C4-2B (cell line): ENCODE results near the gene AQP7.
A peak's percentile ranks its signal among the peaks of the same experiment; 100 is the strongest.

ENCODE experiments used
- H3K27ac ChIP-seq: fragments of 450-650 bp; 2 replicates; pipeline ENCODE4 v1.5.1; 2017
- ZFX ChIP-seq: fragments of 450-650 bp; IDR thresholded peaks from 2 replicates; pipeline ENCODE4 v1.6.1; 2017
- TF ChIP-seq, protein P1 (sequence below): fragments of 450-650 bp; conservative IDR thresholded peaks from 2 replicates; pipeline ENCODE4 v1.5.1; 2017; ENCODE audit warnings: mild to moderate bottlenecking

The AQP7 gene

GRCh38 chr9:33445389-33446239, 43.2 kb upstream of the AQP7 start:
- no peak for TF ChIP-seq ZFX
- TF ChIP-seq, protein P1, sequence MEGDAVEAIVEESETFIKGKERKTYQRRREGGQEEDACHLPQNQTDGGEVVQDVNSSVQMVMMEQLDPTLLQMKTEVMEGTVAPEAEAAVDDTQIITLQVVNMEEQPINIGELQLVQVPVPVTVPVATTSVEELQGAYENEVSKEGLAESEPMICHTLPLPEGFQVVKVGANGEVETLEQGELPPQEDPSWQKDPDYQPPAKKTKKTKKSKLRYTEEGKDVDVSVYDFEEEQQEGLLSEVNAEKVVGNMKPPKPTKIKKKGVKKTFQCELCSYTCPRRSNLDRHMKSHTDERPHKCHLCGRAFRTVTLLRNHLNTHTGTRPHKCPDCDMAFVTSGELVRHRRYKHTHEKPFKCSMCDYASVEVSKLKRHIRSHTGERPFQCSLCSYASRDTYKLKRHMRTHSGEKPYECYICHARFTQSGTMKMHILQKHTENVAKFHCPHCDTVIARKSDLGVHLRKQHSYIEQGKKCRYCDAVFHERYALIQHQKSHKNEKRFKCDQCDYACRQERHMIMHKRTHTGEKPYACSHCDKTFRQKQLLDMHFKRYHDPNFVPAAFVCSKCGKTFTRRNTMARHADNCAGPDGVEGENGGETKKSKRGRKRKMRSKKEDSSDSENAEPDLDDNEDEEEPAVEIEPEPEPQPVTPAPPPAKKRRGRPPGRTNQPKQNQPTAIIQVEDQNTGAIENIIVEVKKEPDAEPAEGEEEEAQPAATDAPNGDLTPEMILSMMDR: no peak
- peak overlapping the region; percentile 84 for H3K27ac ChIP-seq

DNA sequence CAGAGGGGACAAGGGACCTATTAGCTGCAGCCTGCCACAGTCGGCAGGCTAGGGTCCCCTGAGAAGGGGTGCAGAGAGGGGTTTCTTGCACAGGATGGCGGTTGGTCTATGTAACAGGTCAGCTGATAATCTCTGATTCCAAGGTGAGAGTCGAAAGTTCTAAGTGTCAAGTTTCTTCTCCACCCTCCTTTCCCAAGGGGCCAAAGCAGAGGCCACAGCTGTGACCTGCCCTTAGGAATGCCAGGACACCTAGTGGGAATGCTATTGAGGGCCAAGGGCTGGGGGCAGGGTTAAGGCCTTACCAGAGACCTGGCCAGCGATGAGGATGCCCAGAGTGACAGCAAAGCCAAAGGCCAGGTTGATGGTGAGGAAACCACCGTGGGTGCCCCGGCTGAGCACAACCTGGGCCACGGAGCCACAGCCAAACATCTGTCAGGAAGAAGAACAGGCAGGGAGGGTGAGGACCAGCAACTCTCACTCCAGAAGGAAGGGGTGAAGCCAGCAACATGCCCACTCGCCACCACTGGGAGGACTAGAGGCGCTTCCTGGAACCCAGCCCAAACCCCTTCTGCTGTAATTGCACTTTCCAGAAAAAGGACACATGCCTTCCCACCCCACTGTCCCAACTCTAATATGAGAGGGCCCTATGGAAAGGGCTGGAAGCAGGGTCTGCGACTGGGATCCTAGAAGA, 41.2 kb upstream of the AQP7 start:
- peak overlapping the region; percentile 84 for H3K27ac ChIP-seq
- no peak for TF ChIP-seq ZFX
- TF ChIP-seq, protein P1: no peak

DNA sequence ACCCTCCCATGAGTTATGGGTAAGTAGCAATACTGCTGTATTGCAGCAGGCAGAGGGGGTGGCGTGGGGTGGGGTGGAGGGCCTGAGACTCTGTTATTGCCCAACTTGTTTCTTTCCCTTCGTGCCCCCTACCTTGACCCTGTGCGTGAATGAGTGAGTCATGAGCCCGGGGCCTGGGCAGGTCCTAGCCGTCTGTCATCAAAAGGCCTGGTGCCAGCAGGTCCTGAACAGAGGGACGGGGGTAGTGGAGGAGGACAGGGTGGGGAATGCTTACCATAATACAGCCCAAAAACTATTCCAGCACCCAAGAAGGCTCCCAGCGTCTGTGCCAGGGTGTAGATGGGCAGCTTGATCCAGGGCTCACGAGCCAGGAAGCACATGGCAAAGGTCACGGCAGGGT, 40.7 kb upstream of the AQP7 start:
- H3K27ac ChIP-seq: no peak overlapping the region; the same call in 1 of the 2 replicates
- TF ChIP-seq, protein P1: no peak
- no peak for TF ChIP-seq ZFX

- TF ChIP-seq, protein P1: no peak
- TF ChIP-seq ZFX: no peak
Observed at GRCh38 chr9:33442125-33442524, 39.8 kb upstream of the AQP7 start.

GRCh38 chr9:33440609-33441008, 38.2 kb upstream of the AQP7 start:
- H3K27ac ChIP-seq: no peak overlapping the region
- TF ChIP-seq, protein P1: no peak
- TF ChIP-seq ZFX: no peak

More at GRCh38 chr9:33442125-33442524, 39.8 kb upstream of the AQP7 start:
- no peak overlapping the region for H3K27ac ChIP-seq

GRCh38 chr9:33440204-33440603, 37.8 kb upstream of the AQP7 start:
- H3K27ac ChIP-seq: no peak overlapping the region
- no peak for TF ChIP-seq ZFX
- TF ChIP-seq, protein P1: no peak

DNA sequence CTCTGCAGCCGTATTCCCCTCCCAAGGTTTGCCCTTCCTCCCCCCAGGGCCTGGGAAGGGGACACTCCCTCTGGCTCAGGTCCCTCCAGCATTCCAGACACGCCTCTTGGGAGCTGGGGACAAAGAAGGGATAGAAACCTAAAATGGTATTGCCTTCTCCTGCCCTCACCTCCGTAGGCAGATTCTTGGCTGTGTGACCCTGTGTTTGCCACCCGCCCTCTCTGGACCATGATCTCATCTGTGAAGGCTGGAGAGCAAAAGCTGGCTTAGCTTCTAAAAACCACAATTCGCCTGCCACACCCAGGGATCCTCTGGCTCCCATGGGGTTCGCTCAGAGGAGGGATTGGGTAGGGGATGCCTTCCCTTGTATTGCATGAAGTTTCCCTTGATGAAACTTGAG, 37.4 kb upstream of the AQP7 start:
- TF ChIP-seq, protein P1: no peak
- no peak for TF ChIP-seq ZFX
- no peak overlapping the region for H3K27ac ChIP-seq
